IMR-90 (cell line): Measurements from ENCODE around the gene PJA1. TPM values are rescaled to one million over a fixed set of nuclear protein-coding genes. Genes with fewer than 3 reads are reported as not detected.

Source experiments
- ATAC-seq: fragments of 200-7000 bp; cut with Tn5 transposase; 2 replicates; pipeline ENCODE4 v1.9.1; 2020; ENCODE audit warnings: low read depth, mild to moderate bottlenecking, moderate library complexity
- BruUV-seq: library from RNA; stranded (reverse); fragments of 400-500 nt; replicated peaks from 2 replicates; lab custom pipeline; 2021; lab: Mats Ljungman, UMichigan
- CTCF ChIA-PET: fragments of 300-600 bp; formaldehyde crosslinking; extraction: SDS; loops from one replicate; lab custom pipeline; 2021; ENCODE audit warnings: antibody characterized with exemption; lab: Yijun Ruan, JAX
- POLR2A ChIA-PET: fragments of 300-600 bp; sonication (Branson Sonifier 250); formaldehyde crosslinking; loops from one replicate; lab custom pipeline; 2022; ENCODE audit warnings: antibody characterized with exemption; ENCODE audit not compliant: unreplicated experiment; lab: Charles Lee
- DNase-seq: peaks from one replicate; pipeline ENCODE4 v3.0.0; 2013
- H2AFZ ChIP-seq: replicated peaks from 2 replicates; pipeline ENCODE3; 2013; ENCODE audit warnings: low read length, mild to moderate bottlenecking; ENCODE audit not compliant: poor library complexity
- H2AK5ac ChIP-seq: 2 replicates; pipeline ENCODE4 v1.6.1; 2013; ENCODE audit warnings: low read depth, low read length, inconsistent platforms
- H2AK9ac ChIP-seq: replicated peaks from 2 replicates; pipeline ENCODE3; 2013; ENCODE audit warnings: mild to moderate bottlenecking, low read depth, low read length, moderate library complexity; ENCODE audit not compliant: poor library complexity
- H2BK120ac ChIP-seq: 2 replicates; pipeline ENCODE4 v1.6.1; 2013; ENCODE audit warnings: low read depth, low read length, inconsistent platforms
- H2BK15ac ChIP-seq: 3 replicates; pipeline ENCODE4 v1.6.1; 2013; ENCODE audit warnings: low read depth, low read length, inconsistent platforms
- H2BK20ac ChIP-seq: 2 replicates; pipeline ENCODE4 v1.6.1; 2013; ENCODE audit warnings: low read depth, mild to moderate bottlenecking, inconsistent platforms, low read length, moderate library complexity
- H2BK5ac ChIP-seq: 2 replicates; pipeline ENCODE4 v1.6.1; 2013; ENCODE audit warnings: mild to moderate bottlenecking, low read depth, low read length, inconsistent platforms; ENCODE audit not compliant: poor library complexity, severe bottlenecking
- H3K14ac ChIP-seq: replicated peaks from 2 replicates; pipeline ENCODE4 v1.6.1; 2013; ENCODE audit warnings: low read depth, low read length, inconsistent platforms
- H3K18ac ChIP-seq: 2 replicates; pipeline ENCODE4 v1.6.1; 2013; ENCODE audit warnings: low read depth, low read length, control low read depth
- H3K23ac ChIP-seq: 2 replicates; pipeline ENCODE4 v1.6.1; 2013; ENCODE audit warnings: low read depth, low read length, inconsistent platforms
- H3K27ac ChIP-seq: 2 replicates; pipeline ENCODE4 v1.5.1; 2013; ENCODE audit warnings: mild to moderate bottlenecking, control low read depth, low read length; ENCODE audit not compliant: insufficient read depth
- H3K27me3 ChIP-seq: 2 replicates; pipeline ENCODE4 v1.6.1; 2013; ENCODE audit warnings: low read length; ENCODE audit not compliant: control insufficient read depth, insufficient read depth
- H3K36me3 ChIP-seq: 2 replicates; pipeline ENCODE4 v1.6.1; 2013; ENCODE audit warnings: low read length, mixed read lengths; ENCODE audit not compliant: control insufficient read depth, insufficient read depth
- H3K4ac ChIP-seq: 2 replicates; pipeline ENCODE4 v1.6.1; 2013; ENCODE audit warnings: low read depth, low read length, inconsistent platforms
- H3K4me1 ChIP-seq: 2 replicates; pipeline ENCODE4 v1.6.1; 2013; ENCODE audit warnings: low read length, mixed read lengths; ENCODE audit not compliant: control insufficient read depth, insufficient read depth
- H3K4me2 ChIP-seq: 2 replicates; pipeline ENCODE4 v1.6.1; 2013; ENCODE audit warnings: low read depth, mild to moderate bottlenecking, control low read depth, low read length, moderate library complexity
- H3K4me3 ChIP-seq: 2 replicates; pipeline ENCODE4 v1.5.1; 2013; ENCODE audit warnings: low read depth, mild to moderate bottlenecking, control low read depth, low read length, moderate library complexity; ENCODE audit not compliant: insufficient read depth
- H3K56ac ChIP-seq: 2 replicates; pipeline ENCODE4 v1.6.1; 2013; ENCODE audit warnings: low read length, inconsistent platforms; ENCODE audit not compliant: insufficient read depth; ENCODE audit errors: extremely low read depth
- H3K79me1 ChIP-seq, 2 experiments: 2 replicates each; pipeline ENCODE4 v1.6.1; 2013; ENCODE audit warnings: low read length in 2 of 2, inconsistent platforms in 1 of 2, low read depth in 1 of 2
- H3K9ac ChIP-seq: 2 replicates; pipeline ENCODE4 v1.6.1; 2013; ENCODE audit warnings: low read depth, low read length, control low read depth
- H3K9me1 ChIP-seq: 2 replicates; pipeline ENCODE4 v1.6.1; 2013; ENCODE audit warnings: low read length, inconsistent platforms; ENCODE audit not compliant: insufficient read depth
- H3K9me3 ChIP-seq: 2 replicates; pipeline ENCODE4 v1.6.1; 2013; ENCODE audit warnings: low read length; ENCODE audit not compliant: control insufficient read depth, insufficient read depth
- H4K20me1 ChIP-seq: 2 replicates; pipeline ENCODE4 v1.6.1; 2013; ENCODE audit warnings: low read length, inconsistent platforms; ENCODE audit not compliant: insufficient read depth
- H4K5ac ChIP-seq: 2 replicates; pipeline ENCODE4 v1.6.1; 2013; ENCODE audit warnings: mild to moderate bottlenecking, low read depth, low read length, control low read depth
- H4K8ac ChIP-seq, 2 experiments: 2 replicates each; pipeline ENCODE4 v1.6.1; 2013; ENCODE audit warnings: low read depth in 2 of 2, low read length in 2 of 2, control low read depth in 1 of 2, inconsistent platforms in 1 of 2
- H4K91ac ChIP-seq: 2 replicates; pipeline ENCODE4 v1.6.1; 2013; ENCODE audit warnings: low read depth, low read length, inconsistent platforms; ENCODE audit not compliant: insufficient read depth
- BHLHE40 ChIP-seq: fragments of 150-350 bp; IDR thresholded peaks from 2 replicates; pipeline ENCODE4 v1.6.1; 2016; ENCODE audit warnings: mild to moderate bottlenecking, low read depth, low read length
- CEBPB ChIP-seq: IDR thresholded peaks from 2 replicates; pipeline ENCODE4 v1.6.1; 2012; ENCODE audit warnings: low read depth, low read length, improper control_type of control experiment
- CHD1 ChIP-seq: IDR thresholded peaks from 2 replicates; pipeline ENCODE4 v1.6.1; 2012; ENCODE audit warnings: low read depth, low read length, improper control_type of control experiment
- MAFK ChIP-seq: IDR thresholded peaks from 2 replicates; pipeline ENCODE4 v1.6.1; 2012; ENCODE audit warnings: low read depth, low read length, improper control_type of control experiment
- MXI1 ChIP-seq: IDR thresholded peaks from 2 replicates; pipeline ENCODE4 v1.6.1; 2012; ENCODE audit warnings: low read depth, mild to moderate bottlenecking, low read length, moderate library complexity, borderline replicate concordance
- NFE2L2 ChIP-seq: fragments of 150-350 bp; IDR thresholded peaks from 2 replicates; pipeline ENCODE4 v1.6.1; 2016; ENCODE audit warnings: low read depth, mild to moderate bottlenecking, low read length
- RFX5 ChIP-seq: IDR thresholded peaks from 2 replicates; pipeline ENCODE4 v1.8.0; 2012; ENCODE audit warnings: low read depth, mild to moderate bottlenecking, low read length, moderate library complexity
- SMC3 ChIP-seq: fragments of 150-350 bp; IDR thresholded peaks from 2 replicates; pipeline ENCODE4 v1.6.1; 2016; ENCODE audit warnings: low read depth, mild to moderate bottlenecking, antibody characterized with exemption, low read length, moderate library complexity
- USF2 ChIP-seq: fragments of 150-350 bp; IDR thresholded peaks from 2 replicates; pipeline ENCODE4 v1.6.1; 2017; ENCODE audit warnings: mild to moderate bottlenecking, antibody characterized with exemption, low read length, low read depth
- WGBS, 2 experiments: methylation state at CpG; one replicate each; pipeline versions ENCODE4 v1.1.5 to v1.1.7; 2013; ENCODE audit warnings: missing lambda C conversion rate in 2 of 2; ENCODE audit not compliant: insufficient read length in 1 of 2; ENCODE audit errors: extremely low coverage in 2 of 2; 5-methylcytosine and 5-hydroxymethylcytosine counted together
- dilution Hi-C: fragments of 300-500 bp; cut with HindIII; formaldehyde crosslinking; loops from one replicate; pipeline ENCODE4 v1.14.3; 2018; ENCODE audit warnings: low sequenced_read_pairs; ENCODE audit not compliant: unreplicated experiment
- in situ Hi-C: fragments of 300-500 bp; cut with MboI; formaldehyde crosslinking; loops from 3 replicates; pipeline ENCODE4 v1.14.3; 2019; ENCODE audit warnings: low sequenced_read_pairs, inconsistent platforms, mixed read lengths
- intact Hi-C: fragments of 100-400 bp; cut with micrococcal nuclease; formaldehyde crosslinking; loops from 2 replicates; pipeline ENCODE4 v1.10.0; 2022
- polyA plus RNA-seq, 3 experiments: library from polyadenylated mRNA; depleted of rRNA; stranded (reverse); fragments of >200 nt; gene quantifications; 2 replicates each; pipeline ENCODE4 v1.2.3, GENCODE V29; 2012; ENCODE audit warnings: low replicate concordance in 1 of 3
- total RNA-seq: library from RNA; depleted of rRNA; stranded (reverse); fragments of >200 nt; gene quantifications from 2 replicates; pipeline ENCODE4 v1.2.3, GENCODE V29; 2012
- TF ChIP-seq, protein P1 (sequence below): conservative IDR thresholded peaks from 2 replicates; pipeline ENCODE4 v1.5.1; 2012; ENCODE audit warnings: mild to moderate bottlenecking, low read depth, low read length, improper control_type of control experiment

The PJA1 gene
- total and polyA plus RNA-seq, 2 of the 4 experiments (the other 2 are of a cell fraction) = 15.1 to 24.4 TPM

DNA sequence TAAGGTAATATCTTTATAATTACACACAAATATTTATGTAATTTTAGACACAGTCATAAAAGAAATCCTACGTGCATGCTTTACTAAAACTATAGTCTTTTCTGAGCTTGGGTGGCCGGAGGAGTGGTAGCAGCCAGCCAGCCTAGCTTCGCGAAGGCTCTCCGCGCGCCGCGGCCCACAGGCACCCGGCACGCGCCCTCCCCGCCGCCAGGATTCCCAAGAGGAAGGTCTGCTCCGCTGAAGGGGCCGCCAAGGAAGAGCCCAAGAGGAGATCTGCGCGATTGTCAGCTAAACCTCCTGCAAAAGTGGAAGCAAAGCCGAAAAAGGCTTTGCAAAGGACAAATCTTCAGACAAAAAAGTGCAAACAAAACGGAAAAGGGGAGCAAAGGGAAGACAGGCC is 8.7 kb upstream of the PJA1 start:
- WGBS, 2 experiments = 46% methylated on average over 8 of the region's 20 CpGs; no CpG with 5 or more reads in 1 of the 2 experiments
- no peaks in the 10 kb centered on the region for H3K9me1 ChIP-seq
- ChIA-PET CTCF (no interaction called here), POLR2A (no interaction called here)
- H4K91ac ChIP-seq = no peak overlapping the region
- H3K4me2 ChIP-seq = no peak overlapping the region
- no peak overlapping the region for H4K8ac ChIP-seq
- H3K9me3 ChIP-seq = peaks cover 4% of the 10 kb centered on the region
- no peak overlapping the region for H3K4me3 ChIP-seq
- no peak overlapping the region for H3K9ac ChIP-seq
- H3K27ac ChIP-seq = no peak overlapping the region
- H3K56ac ChIP-seq = no peak overlapping the region
- no peaks in the 10 kb centered on the region for H4K20me1 ChIP-seq
- H3K36me3 ChIP-seq = no peaks in the 10 kb centered on the region
- in situ Hi-C loops (no loop called here), intact Hi-C loops (no loop called here), dilution Hi-C loops (no loop called here)
- H3K27me3 ChIP-seq = peaks cover 24% of the 10 kb centered on the region
- H2AFZ ChIP-seq = no peak overlapping the region
- H3K14ac ChIP-seq = no peak overlapping the region
- H2BK20ac ChIP-seq = no peak overlapping the region
- no peak overlapping the region for H2BK15ac ChIP-seq
- no peak overlapping the region for H3K23ac ChIP-seq
- ATAC-seq = no peak
- no peak overlapping the region for H3K18ac ChIP-seq
- H3K4me1 ChIP-seq = no peaks in the 10 kb centered on the region
- no peak overlapping the region for H2BK5ac ChIP-seq
- H2AK9ac ChIP-seq = no peak overlapping the region
- no peaks in the 10 kb centered on the region for H3K79me1 ChIP-seq
- no peak overlapping the region for H3K4ac ChIP-seq
- no peak for TF ChIP-seq CEBPB
- no peak for TF ChIP-seq NFE2L2
- TF ChIP-seq USF2 = no peak
- TF ChIP-seq, protein P1, sequence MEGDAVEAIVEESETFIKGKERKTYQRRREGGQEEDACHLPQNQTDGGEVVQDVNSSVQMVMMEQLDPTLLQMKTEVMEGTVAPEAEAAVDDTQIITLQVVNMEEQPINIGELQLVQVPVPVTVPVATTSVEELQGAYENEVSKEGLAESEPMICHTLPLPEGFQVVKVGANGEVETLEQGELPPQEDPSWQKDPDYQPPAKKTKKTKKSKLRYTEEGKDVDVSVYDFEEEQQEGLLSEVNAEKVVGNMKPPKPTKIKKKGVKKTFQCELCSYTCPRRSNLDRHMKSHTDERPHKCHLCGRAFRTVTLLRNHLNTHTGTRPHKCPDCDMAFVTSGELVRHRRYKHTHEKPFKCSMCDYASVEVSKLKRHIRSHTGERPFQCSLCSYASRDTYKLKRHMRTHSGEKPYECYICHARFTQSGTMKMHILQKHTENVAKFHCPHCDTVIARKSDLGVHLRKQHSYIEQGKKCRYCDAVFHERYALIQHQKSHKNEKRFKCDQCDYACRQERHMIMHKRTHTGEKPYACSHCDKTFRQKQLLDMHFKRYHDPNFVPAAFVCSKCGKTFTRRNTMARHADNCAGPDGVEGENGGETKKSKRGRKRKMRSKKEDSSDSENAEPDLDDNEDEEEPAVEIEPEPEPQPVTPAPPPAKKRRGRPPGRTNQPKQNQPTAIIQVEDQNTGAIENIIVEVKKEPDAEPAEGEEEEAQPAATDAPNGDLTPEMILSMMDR = no peak
- no peak for TF ChIP-seq RFX5
- TF ChIP-seq CHD1 = no peak
- TF ChIP-seq BHLHE40 = no peak
- no peak for TF ChIP-seq MXI1
- TF ChIP-seq MAFK = no peak
- TF ChIP-seq SMC3 = no peak
- H2BK120ac ChIP-seq = no peak overlapping the region
- no peak for DNase-seq
- H4K5ac ChIP-seq = no peak overlapping the region
- no peak overlapping the region for H2AK5ac ChIP-seq
- no TSS peak for BruUV-seq
